ENCODE data around the gene LCE6A.

LCE6A gene

DNA sequence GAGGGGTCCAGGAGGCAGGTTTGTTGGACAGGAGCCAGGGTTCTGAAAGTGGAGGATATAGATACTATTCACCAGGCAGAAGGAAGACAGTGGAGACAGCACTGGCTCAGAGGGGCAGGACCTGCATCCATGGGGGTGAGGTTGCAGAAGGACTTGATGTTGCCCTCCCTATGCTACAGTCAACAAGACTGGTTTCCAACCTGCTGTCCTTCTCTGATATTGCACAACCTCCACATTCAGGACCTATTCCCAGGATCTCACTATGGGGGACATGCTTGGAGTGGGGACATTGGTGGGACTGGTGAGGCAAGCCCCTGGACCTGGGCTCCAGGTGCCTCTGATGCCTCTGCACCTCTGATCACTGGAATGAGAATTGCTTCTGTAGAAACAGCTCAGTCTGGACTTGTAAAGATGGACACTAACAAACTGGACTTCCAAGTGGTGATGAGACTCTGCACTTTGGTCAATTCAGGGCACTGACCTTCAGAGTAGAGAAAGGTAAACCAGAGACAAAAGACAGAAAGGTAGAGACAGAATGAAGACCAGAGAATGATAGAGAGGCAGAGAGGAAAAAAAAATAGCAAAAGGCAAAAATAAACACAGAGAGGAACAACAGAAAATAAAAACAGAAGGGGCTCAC lies 37.0 kb downstream of the LCE6A start:
- TF ChIP-seq, protein P1, sequence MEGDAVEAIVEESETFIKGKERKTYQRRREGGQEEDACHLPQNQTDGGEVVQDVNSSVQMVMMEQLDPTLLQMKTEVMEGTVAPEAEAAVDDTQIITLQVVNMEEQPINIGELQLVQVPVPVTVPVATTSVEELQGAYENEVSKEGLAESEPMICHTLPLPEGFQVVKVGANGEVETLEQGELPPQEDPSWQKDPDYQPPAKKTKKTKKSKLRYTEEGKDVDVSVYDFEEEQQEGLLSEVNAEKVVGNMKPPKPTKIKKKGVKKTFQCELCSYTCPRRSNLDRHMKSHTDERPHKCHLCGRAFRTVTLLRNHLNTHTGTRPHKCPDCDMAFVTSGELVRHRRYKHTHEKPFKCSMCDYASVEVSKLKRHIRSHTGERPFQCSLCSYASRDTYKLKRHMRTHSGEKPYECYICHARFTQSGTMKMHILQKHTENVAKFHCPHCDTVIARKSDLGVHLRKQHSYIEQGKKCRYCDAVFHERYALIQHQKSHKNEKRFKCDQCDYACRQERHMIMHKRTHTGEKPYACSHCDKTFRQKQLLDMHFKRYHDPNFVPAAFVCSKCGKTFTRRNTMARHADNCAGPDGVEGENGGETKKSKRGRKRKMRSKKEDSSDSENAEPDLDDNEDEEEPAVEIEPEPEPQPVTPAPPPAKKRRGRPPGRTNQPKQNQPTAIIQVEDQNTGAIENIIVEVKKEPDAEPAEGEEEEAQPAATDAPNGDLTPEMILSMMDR (conservative IDR thresholded peaks at IDR 0.05; ENCODE audit: control insufficient read depth, insufficient read depth, low read depth, low read length): no peak
- H3K4me3 ChIP-seq (ENCODE audit: control insufficient read depth, low read depth, low read length): no peak overlapping the region

DNA sequence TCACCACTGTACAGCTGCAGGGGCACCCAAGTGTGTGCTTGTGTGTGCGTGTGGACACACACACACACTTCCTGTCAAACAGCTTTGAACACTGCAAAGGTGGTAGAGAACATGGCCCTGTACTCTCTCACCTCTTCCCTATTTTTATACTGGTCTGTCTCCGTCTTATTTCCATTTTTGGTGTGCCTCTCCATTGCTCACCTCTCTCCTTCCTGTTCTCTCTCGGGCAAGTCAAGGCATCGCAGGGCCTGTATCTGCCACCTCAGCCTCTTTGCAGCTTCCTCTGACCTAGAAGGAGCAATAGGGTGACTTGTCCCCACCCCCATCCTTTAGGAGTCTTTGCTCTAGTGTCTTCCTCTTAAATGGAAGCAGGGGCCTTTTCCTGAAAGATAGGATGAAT lies 37.7 kb downstream of the LCE6A start:
- no peak for DNase-seq (ENCODE audit: low read depth)
- TF ChIP-seq, protein P1 (conservative IDR thresholded peaks at IDR 0.05; ENCODE audit: control insufficient read depth, insufficient read depth, low read depth, low read length): no peak
- H3K4me3 ChIP-seq (ENCODE audit: control insufficient read depth, low read depth, low read length): no peak overlapping the region

More for the DNA sequence above, 37.0 kb downstream of the LCE6A start:
- DNase-seq (ENCODE audit: low read depth): no peak

DNA sequence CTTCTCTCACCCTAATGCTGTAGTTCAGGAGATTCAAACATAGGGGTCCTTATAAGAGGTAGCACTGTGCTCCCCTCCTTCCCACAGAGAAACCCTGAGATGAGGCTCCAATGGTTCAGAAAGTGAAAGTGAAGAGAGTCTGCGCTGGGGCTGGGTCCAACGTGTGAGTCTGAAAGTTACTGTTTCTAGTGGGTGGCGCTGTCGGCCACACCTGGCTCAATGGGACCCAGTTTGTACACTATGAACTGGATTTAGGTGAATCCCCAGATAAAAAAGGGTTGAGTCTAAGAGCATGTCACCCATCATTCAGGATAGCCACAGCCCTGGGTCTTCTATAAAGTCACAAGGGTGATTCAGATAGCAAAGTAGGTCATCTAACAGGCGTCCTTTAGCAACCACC lies 38.3 kb downstream of the LCE6A start:
- TF ChIP-seq, protein P1 (conservative IDR thresholded peaks at IDR 0.05; ENCODE audit: control insufficient read depth, insufficient read depth, low read depth, low read length): no peak
- DNase-seq (ENCODE audit: low read depth): no peak
- no peak overlapping the region for H3K4me3 ChIP-seq (ENCODE audit: control insufficient read depth, low read depth, low read length)

DNA sequence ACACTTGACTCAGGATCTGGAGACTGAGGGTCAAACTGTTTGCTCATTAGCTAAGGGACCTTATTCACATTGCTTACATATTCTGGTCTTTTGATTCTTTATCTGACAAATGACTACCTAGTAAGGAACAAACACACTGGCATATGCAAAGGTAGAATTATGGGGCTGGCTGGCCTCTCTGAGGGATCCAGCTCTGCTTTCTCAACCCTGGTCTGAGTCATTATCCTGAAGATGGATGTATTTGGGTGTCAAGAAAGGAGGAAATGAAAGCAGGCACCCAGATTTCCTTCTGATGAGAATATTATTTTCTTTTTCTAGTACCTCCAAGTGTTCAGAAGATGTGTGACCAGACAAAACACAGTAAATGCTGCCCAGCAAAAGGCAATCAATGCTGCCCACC lies 41.4 kb downstream of the LCE6A start:
- TF ChIP-seq, protein P1 (conservative IDR thresholded peaks at IDR 0.05; ENCODE audit: control insufficient read depth, insufficient read depth, low read depth, low read length): no peak
- DNase-seq (ENCODE audit: low read depth): no peak
- H3K4me3 ChIP-seq (ENCODE audit: control insufficient read depth, low read depth, low read length): no peak overlapping the region

DNA sequence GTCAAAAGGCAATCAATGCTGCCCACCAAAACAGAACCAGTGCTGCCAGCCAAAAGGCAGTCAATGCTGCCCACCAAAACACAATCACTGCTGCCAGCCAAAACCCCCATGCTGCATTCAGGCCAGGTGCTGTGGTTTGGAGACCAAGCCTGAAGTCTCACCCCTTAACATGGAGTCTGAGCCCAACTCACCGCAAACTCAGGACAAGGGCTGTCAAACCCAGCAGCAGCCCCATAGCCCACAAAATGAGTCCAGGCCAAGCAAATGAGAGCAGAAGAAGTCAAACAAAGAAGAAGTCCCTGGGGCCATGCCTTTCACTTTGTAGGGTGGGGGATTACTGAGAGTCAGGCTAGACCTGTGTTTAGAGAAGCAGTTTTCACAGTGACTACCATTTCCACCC lies 41.9 kb downstream of the LCE6A start:
- no peak overlapping the region for H3K4me3 ChIP-seq (ENCODE audit: control insufficient read depth, low read depth, low read length)
- TF ChIP-seq, protein P1 (conservative IDR thresholded peaks at IDR 0.05; ENCODE audit: control insufficient read depth, insufficient read depth, low read depth, low read length): no peak

DNA sequence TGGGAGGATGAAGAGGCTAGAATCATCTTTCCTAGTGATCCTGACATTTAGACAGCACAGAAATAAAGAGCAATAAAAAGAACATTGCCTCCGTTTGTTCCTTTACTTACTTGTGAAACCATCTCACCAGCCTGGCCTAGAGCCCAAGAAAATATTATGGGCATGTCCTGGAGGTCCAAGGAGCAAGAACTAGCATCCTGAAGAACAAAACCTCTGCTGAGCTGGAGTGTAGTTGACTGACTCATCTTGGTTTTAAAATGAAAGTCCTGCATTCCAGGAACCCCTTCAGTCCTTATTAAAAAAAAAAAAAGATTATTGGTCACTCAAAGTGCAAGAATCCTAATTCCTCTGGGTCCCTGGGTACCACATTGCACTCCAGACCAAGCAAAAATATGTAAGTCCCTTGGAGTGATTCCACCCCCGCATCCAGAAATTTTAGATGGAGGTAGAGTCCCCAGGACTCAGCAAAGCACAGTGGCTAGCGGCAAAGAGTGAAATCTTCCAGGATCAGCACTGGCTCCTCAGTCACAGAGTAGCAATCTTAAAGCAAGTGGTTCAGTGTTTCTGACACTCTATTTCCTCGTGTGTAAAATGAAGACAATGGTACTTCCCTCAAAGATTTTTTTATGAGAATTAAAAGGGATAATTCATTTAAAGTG lies 42.4 kb downstream of the LCE6A start:
- TF ChIP-seq, protein P1 (conservative IDR thresholded peaks at IDR 0.05; ENCODE audit: control insufficient read depth, insufficient read depth, low read depth, low read length): no peak
- peak; percentile 53 for DNase-seq (ENCODE audit: low read depth)
- no peak overlapping the region for H3K4me3 ChIP-seq (ENCODE audit: control insufficient read depth, low read depth, low read length)

More for the DNA sequence above, 41.9 kb downstream of the LCE6A start:
- no peak for DNase-seq (ENCODE audit: low read depth)

All from fibroblast of mammary gland (primary cell).